Placental pericyte (primary cell): ENCODE measurements around the gene PODXL2. TPM values are rescaled to one million over a fixed set of nuclear protein-coding genes. Genes with fewer than 3 reads are reported as not detected.

Experiments
- small RNA-seq: library from RNA; depleted of rRNA; stranded (forward); fragments of <200 nt; gene quantifications from one replicate; pipeline ENCODE3, GENCODE V24; 2012; ENCODE audit warnings: low replicate concordance
- total RNA-seq: library from RNA; depleted of rRNA; stranded (reverse); fragments of >200 nt; gene quantifications from 2 replicates; pipeline ENCODE4 v1.2.3, GENCODE V29; 2012

Gene PODXL2, protein sequence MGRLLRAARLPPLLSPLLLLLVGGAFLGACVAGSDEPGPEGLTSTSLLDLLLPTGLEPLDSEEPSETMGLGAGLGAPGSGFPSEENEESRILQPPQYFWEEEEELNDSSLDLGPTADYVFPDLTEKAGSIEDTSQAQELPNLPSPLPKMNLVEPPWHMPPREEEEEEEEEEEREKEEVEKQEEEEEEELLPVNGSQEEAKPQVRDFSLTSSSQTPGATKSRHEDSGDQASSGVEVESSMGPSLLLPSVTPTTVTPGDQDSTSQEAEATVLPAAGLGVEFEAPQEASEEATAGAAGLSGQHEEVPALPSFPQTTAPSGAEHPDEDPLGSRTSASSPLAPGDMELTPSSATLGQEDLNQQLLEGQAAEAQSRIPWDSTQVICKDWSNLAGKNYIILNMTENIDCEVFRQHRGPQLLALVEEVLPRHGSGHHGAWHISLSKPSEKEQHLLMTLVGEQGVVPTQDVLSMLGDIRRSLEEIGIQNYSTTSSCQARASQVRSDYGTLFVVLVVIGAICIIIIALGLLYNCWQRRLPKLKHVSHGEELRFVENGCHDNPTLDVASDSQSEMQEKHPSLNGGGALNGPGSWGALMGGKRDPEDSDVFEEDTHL
- 0.86 and 0.88 TPM in 2 replicates for total RNA-seq

DNA sequence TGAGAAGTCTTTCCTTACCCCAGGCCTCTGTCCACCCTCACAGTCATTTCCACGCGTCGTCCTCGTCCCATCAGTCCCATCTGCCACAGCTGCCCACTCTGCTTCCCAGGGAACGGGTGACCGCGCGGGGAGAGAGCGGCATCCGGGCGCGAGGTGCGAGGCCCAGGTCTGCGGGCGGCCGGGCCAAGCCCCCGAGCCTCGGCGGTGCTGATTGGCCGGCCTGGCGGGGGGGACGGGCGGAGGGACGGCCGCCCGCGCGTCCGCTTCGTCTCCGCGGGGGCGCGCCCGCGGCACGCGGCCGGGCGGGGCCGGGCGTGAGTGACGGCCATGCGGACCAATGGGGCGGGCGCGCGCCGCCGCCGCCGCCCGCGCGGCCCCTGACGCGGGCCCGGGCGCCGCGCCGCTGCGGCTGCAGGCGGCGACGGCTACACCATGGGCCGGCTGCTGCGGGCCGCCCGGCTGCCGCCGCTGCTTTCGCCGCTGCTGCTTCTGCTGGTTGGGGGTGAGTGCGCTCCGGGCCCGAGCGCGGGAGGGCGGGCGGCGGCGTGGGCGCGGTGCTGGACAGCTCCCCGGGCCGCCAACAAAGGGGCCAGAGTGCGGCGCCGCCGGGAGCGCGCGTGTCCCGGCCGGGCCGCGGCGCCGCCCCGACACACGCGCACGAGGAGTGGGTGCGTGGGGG lies at the start of gene PODXL2:
Gene PODXL2 (plus strand): TSS at position 398 of the 679 bp plus-strand sequence. CDS start 35 bp downstream, at position 433.

DNA sequence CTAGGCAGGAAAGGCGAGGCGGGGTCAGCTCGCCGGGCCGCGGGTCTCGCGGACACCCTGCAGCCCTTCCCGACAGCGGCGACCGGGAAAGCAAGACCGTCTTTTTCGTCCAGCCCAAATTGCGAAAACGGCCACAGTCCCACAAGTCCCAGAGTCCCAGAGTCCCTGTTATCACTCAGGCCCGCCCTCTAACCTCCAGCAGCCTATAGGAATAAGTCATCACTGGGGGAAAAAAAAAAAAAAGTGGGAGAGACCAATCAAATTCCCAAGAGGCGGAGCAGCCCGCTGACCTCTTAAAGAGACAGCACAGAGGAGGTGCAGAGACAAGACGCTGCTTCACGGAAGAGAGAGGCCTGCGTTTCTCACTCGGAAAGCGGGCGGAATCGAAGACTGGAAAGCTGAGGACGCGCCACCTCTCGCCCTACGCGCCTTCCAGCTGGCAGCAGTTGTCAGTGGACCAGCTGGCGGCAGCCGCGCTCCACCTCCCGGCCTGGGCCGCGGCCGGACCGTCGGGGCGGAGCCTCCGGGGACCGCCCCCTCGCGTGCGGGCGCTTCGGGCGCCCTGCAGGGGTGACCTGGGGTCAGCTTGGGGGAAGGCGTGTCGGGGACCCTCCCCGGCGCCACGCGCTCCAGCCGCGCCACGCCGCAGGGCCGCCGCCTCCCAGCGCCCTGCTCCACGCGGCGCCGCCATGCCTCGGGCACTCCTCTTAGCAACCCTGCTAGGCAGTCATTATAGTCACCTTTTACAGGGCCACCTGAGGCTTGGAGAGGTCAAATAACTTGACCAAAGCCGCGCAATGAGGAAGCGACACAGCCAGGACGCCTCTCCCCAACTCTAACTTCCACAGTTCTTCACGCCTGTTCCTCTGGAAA lies 38.2 kb upstream of the PODXL2 start, which contains the start of gene TPRA1:
Gene TPRA1 (minus strand): TSS at position 141 of the 873 bp plus-strand sequence. CDS start 10,587 bp downstream, outside the sequence.

DNA sequence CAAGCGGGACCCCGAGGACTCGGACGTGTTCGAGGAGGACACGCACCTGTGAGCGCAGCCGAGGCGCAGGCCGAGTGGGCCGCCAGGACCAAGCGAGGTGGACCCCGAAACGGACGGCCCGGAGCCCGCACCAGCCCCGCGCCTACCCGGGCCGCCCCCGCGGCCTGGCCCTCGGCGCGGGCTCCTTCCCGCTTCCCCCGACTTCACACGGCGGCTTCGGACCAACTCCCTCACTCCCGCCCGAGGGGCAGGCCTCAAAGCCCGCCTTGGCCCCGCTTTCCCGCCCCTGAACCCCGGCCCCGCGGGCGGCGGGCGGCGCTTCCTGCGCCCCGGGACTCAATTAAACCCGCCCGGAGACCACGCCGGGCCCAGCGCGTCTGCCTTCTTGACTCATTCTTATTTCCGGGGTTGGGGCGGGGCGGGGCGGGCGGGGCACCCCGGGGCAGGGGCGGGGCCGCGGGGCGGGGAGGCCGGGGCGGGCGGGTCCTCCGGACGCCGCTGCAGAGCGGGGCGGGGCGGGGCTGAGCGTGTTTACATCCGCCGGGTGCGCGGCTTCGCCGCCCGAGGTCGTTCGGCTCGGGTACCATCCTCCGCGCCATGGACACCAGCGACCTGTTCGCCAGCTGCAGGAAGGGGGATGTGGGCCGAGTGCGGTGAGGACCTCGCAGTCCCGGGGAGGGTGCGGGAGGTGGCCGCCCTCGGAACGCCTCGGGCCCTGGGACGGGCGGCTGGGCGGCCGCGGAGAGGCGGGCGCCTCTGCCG lies 43.6 kb downstream of the PODXL2 start, which contains the start of gene ABTB1:
Gene ABTB1 (plus strand): TSS at position 524 of the 762 bp plus-strand sequence. CDS start 74 bp downstream, at position 598.

Small RNA genes lying within 50 kb of the gene (small RNA-seq; reads per million reads assigned to genes)
- 0.72 reads per million, percentile 31 among the genes with 10 or more reads in this experiment for gene MIR7976

Other genes starting within 250 kb of the PODXL2 start
- gene TPRA1, start 38.5 kb upstream of the PODXL2 start, total RNA-seq = 33.5 and 75.7 TPM in 2 replicates
- gene MCM2, start 30.8 kb upstream of the PODXL2 start, total RNA-seq = 16.6 and 98.5 TPM in 2 replicates
- 10.2 and 15.1 TPM in 2 replicates for gene ABTB1, start 43.8 kb downstream of the PODXL2 start, total RNA-seq
- gene MGLL, start 193.3 kb downstream of the PODXL2 start, total RNA-seq = 10.7 and 123 TPM in 2 replicates